Measurements from ENCODE around the gene KRT12. TPM values are rescaled to one million over a fixed set of nuclear protein-coding genes. Genes with fewer than 3 reads are reported as not detected.
A peak's percentile ranks its signal among the peaks of the same experiment; 100 is the strongest.

KRT12 gene
- total and polyA plus RNA-seq, 3 experiments from 2014 or later, result not detected

DNA sequence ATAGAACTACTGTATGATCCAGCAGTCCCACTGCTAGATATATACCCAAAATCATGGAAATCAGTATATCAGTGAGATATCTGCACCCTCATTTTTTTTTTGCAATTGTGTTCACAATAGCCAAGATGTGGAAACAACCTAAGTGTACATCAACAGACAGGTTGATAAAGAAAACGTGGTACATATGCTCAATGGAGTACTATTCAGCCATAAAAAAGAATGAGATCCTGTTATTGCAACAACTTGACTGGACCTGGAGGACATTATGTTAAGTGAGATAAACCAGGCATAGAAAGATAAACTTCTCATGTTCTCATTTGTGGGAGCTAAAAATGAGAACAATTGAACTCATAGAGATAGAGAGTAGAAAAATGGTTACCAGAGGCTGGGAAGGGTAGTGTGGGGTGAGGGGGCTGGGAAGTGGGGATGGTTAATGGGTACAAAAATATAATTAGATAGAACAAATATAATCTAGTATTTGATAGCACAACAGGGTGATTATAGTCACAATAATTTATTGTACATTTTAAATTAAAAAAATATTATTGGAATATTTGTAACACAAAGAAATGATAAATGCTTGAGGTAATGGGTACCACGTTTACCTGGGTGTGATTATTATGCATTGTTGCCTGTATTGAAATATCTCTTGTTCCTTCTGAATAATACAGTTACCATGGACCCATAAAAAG is 36.8 kb downstream of the KRT12 start:
- Mint-ChIP-seq H3K4me3 (no peak overlapping the region), H3K4me1 (peaks cover 0 to 12% (median 6%) of the 10 kb centered on the region in 3 donors), H3K27me3 (peaks cover 0 to 26% of the 10 kb centered on the region in 2 donors)

DNA sequence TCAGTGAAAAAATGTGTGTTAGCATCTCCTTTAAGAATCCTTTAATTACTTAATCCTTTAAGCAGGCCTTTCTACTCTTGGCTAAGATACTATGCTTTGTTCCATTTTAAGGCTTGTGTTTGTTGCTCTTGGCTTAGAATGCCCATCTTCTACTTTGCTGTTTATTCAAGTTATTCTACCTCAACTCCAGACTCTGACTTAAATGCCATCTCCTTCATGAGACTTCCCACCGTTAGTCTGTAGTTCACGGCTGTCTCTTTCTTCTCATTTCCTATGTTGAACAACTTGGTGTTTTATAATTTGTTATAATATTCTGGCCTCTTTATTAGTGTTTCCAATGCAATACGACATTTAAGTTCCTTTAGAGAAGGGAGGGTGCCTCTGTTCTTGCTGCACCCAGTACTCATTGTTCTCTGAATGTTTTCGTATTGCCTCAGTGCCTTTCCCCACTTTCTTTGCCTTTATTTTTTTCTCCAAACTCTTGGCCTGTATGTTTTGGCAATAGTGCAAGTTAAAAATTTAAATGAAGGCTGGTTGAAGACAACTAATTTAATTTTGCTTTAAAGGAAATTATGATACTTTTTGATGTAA is 38.5 kb downstream of the KRT12 start:
- Histone ChIP-seq H3K27me3 (ENCODE audit: insufficient read depth, low read length, poor library complexity, severe bottlenecking) (no peaks in the 10 kb centered on the region), H3K36me3 (ENCODE audit: insufficient read depth, low read length) (no peaks in the 10 kb centered on the region), H3K9me3 (ENCODE audit: low read length) (no peaks in the 10 kb centered on the region), H3K4me3 (ENCODE audit: low read length) (no peak overlapping the region), H3K4me1 (ENCODE audit: insufficient read depth, low read length) (no peaks in the 10 kb centered on the region), H3K27ac (ENCODE audit: low read depth, low read length) (peak overlapping the region; percentile 45)
- H3K27me3 Mint-ChIP-seq, result peaks cover 0 to 34% of the 10 kb centered on the region in 2 donors
- no peak overlapping the region for H3K4me3 Mint-ChIP-seq
- H3K4me1 Mint-ChIP-seq, result peaks cover 0 to 12% (median 6%) of the 10 kb centered on the region in 3 donors
- H3K36me3 Mint-ChIP-seq, result peaks cover 2 to 15% (median 6%) of the 10 kb centered on the region in 3 donors
- ChIA-PET CTCF (no interaction called here), POLR2A (no interaction called here)
- H3K27ac Mint-ChIP-seq, result no peak overlapping the region
- H3K9me3 Mint-ChIP-seq, result peaks cover 0 to 5% (median 0%) of the 10 kb centered on the region in 5 donors
- DNase-seq, result no peak

More for the DNA sequence above, 36.8 kb downstream of the KRT12 start:
- CTCF ChIA-PET, result no interaction called here
- Mint-ChIP-seq H3K36me3 (peaks cover 10 to 12% (median 10%) of the 10 kb centered on the region in 3 donors), H3K9me3 (peaks cover 0 to 5% (median 0%) of the 10 kb centered on the region in 5 donors), H3K27ac (no peak overlapping the region)
- POLR2A ChIA-PET, result no interaction called here
- DNase-seq, result no peak
- Histone ChIP-seq H3K9me3 (ENCODE audit: low read length) (no peaks in the 10 kb centered on the region), H3K27ac (ENCODE audit: low read depth, low read length) (no peak overlapping the region), H3K4me3 (ENCODE audit: low read length) (no peak overlapping the region), H3K27me3 (ENCODE audit: insufficient read depth, low read length, poor library complexity, severe bottlenecking) (no peaks in the 10 kb centered on the region), H3K4me1 (ENCODE audit: insufficient read depth, low read length) (no peaks in the 10 kb centered on the region), H3K36me3 (ENCODE audit: insufficient read depth, low read length) (peaks cover 7% of the 10 kb centered on the region)

DNA sequence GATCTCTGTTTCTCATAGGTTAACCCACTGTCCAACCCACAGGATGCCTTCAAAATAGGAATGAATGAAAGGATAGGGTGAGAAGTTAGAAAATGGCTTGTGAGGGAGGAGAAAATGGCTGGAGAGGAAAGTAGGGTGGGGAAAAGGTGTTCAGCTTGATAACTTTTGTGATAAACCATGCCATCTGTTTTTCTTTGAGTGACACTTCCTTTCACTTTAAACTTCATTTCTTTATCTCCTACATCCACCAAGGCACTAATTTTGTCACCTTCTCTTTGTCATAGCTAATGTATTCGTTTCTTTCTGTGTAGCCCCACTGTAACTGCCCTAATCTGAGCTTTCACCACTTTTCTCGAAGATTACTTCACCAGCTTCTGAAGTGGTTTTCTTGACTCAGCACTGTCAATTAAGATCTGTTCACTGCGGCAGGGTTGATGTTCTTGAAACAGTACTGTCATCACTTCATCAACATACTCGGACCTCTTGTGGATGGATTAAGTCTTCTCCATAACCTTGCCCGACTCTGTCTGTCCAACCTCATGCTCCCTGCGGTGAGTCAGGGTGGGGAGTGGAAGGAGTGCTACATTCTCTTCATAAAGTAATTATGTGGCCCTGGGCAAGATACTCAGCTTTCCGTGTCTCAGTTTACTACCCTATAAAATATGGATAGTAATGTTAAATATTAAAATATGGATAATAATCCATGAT is 39.1 kb downstream of the KRT12 start:
- no peak for DNase-seq
- H3K9me3 Mint-ChIP-seq, result peaks cover 0 to 5% (median 0%) of the 10 kb centered on the region in 5 donors
- H3K4me3 Mint-ChIP-seq, result no peak overlapping the region
- Histone ChIP-seq H3K4me1 (ENCODE audit: insufficient read depth, low read length) (no peaks in the 10 kb centered on the region), H3K9me3 (ENCODE audit: low read length) (no peaks in the 10 kb centered on the region), H3K4me3 (ENCODE audit: low read length) (no peak overlapping the region), H3K27ac (ENCODE audit: low read depth, low read length) (no peak overlapping the region), H3K36me3 (ENCODE audit: insufficient read depth, low read length) (no peaks in the 10 kb centered on the region), H3K27me3 (ENCODE audit: insufficient read depth, low read length, poor library complexity, severe bottlenecking) (no peaks in the 10 kb centered on the region)
- peaks cover 0 to 36% of the 10 kb centered on the region in 2 donors for H3K27me3 Mint-ChIP-seq
- ChIA-PET CTCF (no interaction called here), POLR2A (no interaction called here)
- peak overlapping the region in 2 of 8 donors; percentile 7 to 29 for H3K27ac Mint-ChIP-seq
- H3K4me1 Mint-ChIP-seq, result peaks cover 0 to 12% (median 6%) of the 10 kb centered on the region in 3 donors
- peaks cover 0 to 17% (median 4%) of the 10 kb centered on the region in 3 donors for H3K36me3 Mint-ChIP-seq

DNA sequence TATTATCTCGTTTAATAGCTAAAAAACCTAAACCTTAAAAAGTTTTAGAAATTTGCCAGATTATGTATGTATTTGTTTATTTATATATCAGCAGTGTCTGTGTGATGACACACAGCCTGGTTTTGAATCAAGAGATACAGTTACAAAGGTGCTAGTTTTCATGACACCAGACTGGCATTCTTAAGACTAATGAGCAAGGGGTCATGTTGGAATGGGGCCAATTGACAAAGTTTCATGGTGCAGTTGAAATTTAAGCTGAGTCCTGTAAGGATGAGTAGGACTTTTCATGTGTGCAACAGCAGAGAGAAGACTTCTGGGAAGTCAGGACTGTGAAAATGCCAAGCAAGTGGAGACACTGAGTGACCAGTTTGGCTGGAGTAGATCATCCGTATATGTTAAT is 41.4 kb downstream of the KRT12 start:
- POLR2A ChIA-PET, result no interaction called here
- Mint-ChIP-seq H3K27me3 (peaks cover 0 to 39% of the 10 kb centered on the region in 2 donors), H3K36me3 (peaks cover 3 to 27% (median 10%) of the 10 kb centered on the region in 3 donors), H3K4me1 (peaks cover under 1 to 12% (median 6%) of the 10 kb centered on the region in 3 donors), H3K4me3 (no peak overlapping the region), H3K27ac (no peak overlapping the region), H3K9me3 (peaks cover 0 to 5% (median 0%) of the 10 kb centered on the region in 5 donors)
- H3K27ac ChIP-seq (ENCODE audit: low read depth, low read length), result no peak overlapping the region
- no peaks in the 10 kb centered on the region for H3K9me3 ChIP-seq (ENCODE audit: low read length)
- CTCF ChIA-PET, result no interaction called here
- H3K36me3 ChIP-seq (ENCODE audit: insufficient read depth, low read length), result no peaks in the 10 kb centered on the region
- no peak for DNase-seq
- no peaks in the 10 kb centered on the region for H3K27me3 ChIP-seq (ENCODE audit: insufficient read depth, low read length, poor library complexity, severe bottlenecking)
- no peaks in the 10 kb centered on the region for H3K4me1 ChIP-seq (ENCODE audit: insufficient read depth, low read length)
- no peak overlapping the region for H3K4me3 ChIP-seq (ENCODE audit: low read length)

DNA sequence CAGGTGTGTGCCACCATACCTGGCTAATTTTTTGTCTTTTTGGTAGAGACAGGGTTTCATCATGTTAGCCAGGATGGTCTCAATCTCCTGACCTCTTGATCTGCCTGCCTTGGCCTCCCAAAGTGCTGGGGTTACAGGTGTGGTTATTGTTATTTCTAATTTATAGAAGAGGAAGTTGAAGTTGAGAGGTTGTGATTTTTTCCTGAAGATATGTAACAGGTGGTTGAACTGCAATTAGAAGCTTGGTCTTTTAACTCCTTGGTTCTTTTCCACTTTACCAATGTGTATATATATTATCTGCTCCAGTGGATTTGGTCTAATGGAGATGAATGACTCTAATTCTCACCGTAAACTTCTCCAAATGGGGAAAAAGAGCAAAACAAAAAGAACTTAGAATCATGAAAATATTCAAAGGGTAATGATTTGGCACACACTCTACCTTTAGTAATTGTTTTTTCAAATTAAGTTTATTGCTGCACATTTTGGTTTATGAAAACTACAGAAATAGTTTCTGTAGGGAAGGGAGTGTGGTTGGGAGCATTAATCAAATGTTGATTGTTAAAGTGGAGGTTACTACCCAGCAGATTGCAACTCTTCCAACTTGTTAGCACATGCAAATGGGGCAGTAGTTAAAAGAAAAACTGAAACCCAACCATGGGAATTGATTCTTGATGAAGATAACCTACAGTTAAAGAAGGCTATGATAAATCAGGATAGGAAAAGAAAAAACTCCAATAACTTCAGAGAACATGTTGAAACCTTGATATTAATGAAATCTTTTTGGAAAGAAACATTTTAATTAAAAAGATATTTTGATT is 42.8 kb downstream of the KRT12 start:
- no peaks in the 10 kb centered on the region for H3K36me3 ChIP-seq (ENCODE audit: insufficient read depth, low read length)
- no peak overlapping the region for H3K27ac ChIP-seq (ENCODE audit: low read depth, low read length)
- no peaks in the 10 kb centered on the region for H3K9me3 ChIP-seq (ENCODE audit: low read length)
- no peaks in the 10 kb centered on the region for H3K27me3 ChIP-seq (ENCODE audit: insufficient read depth, low read length, poor library complexity, severe bottlenecking)
- H3K4me3 Mint-ChIP-seq, result no peak overlapping the region
- ChIA-PET POLR2A (no interaction called here), CTCF (interaction anchor here (1.3 kb wide), 1 partner anchor 839 kb away, joined by 4 read pairs; no protein-coding TSS in a partner anchor)
- no peak overlapping the region for H3K4me3 ChIP-seq (ENCODE audit: low read length)
- H3K27ac Mint-ChIP-seq, result peak overlapping the region in 2 of 8 donors; percentile 21 to 23
- peaks cover 12% of the 10 kb centered on the region for H3K4me1 ChIP-seq (ENCODE audit: insufficient read depth, low read length)
- H3K36me3 Mint-ChIP-seq, result peaks cover 3 to 37% (median 10%) of the 10 kb centered on the region in 3 donors
- H3K27me3 Mint-ChIP-seq, result peaks cover 0 to 42% of the 10 kb centered on the region in 2 donors
- peaks cover 10 to 21% (median 20%) of the 10 kb centered on the region in 3 donors for H3K4me1 Mint-ChIP-seq
- no peak for DNase-seq
- H3K9me3 Mint-ChIP-seq, result peaks cover 0 to 6% (median 0%) of the 10 kb centered on the region in 5 donors

DNA sequence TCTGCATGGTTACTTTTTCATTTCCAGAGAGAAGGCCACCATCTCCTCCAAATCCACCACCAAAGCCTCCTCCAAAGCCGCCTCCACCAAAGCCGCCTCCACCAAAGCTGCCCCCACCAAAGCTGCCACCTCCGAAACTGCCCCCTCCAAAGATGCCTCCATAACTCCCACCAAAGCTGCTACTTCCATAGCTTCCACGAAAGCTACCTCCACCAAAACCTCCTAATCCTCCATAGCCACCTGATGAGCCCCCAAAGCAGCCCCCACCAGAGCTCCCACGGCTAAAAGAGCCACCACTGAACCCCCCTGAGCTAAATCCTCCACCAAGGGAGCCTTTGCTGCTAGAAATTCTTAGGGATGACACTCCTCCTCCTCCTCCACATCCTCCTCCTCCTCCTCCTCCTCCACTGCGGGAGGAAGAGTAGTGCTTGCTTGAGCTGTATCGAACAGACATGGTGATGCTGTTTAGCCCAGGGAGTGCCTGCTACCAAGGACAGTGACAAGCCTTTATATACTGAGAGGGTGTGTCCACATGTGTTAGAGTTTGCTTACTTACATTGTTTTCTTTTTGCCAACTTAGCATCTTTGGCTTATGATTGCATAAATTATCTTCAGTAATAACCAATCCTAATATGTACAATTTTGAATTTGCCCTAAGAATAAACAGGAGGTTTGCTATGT is 44.8 kb downstream of the KRT12 start, which contains the start of gene KRT10:
Gene KRT10, minus strand, starts transcription at position 483 of the 681 bp plus-strand sequence. Its CDS starts 29 bp downstream, at position 454.
- H3K27me3 ChIP-seq (ENCODE audit: insufficient read depth, low read length, poor library complexity, severe bottlenecking), result no peaks in the 10 kb centered on the region
- peaks cover 19% of the 10 kb centered on the region for H3K4me1 ChIP-seq (ENCODE audit: insufficient read depth, low read length)
- ChIA-PET POLR2A (no interaction called here), CTCF (interaction anchor here (1.6 kb wide), 1 partner anchor 841 kb away, joined by 5 read pairs; no protein-coding TSS in a partner anchor)
- H3K4me3 Mint-ChIP-seq, result peak within 1 kb of the TSS in 2 of 7 donors; percentile 32 to 69
- peaks cover 0 to 6% (median 0%) of the 10 kb centered on the region in 5 donors for H3K9me3 Mint-ChIP-seq
- peaks cover 10 to 46% (median 16%) of the 10 kb centered on the region in 3 donors for H3K36me3 Mint-ChIP-seq
- H3K4me1 Mint-ChIP-seq, result peaks cover 21 to 27% (median 26%) of the 10 kb centered on the region in 3 donors
- H3K36me3 ChIP-seq (ENCODE audit: insufficient read depth, low read length), result peaks cover 3% of the 10 kb centered on the region
- no peak within 1 kb of the TSS for H3K4me3 ChIP-seq (ENCODE audit: low read length)
- no peak for DNase-seq
- H3K27ac ChIP-seq (ENCODE audit: low read depth, low read length), result no peak within 1 kb of the TSS
- H3K9me3 ChIP-seq (ENCODE audit: low read length), result no peaks in the 10 kb centered on the region
- peak within 1 kb of the TSS in 1 of 8 donors; percentile 84 for H3K27ac Mint-ChIP-seq
- H3K27me3 Mint-ChIP-seq, result peaks cover 0 to 34% of the 10 kb centered on the region in 2 donors

DNA sequence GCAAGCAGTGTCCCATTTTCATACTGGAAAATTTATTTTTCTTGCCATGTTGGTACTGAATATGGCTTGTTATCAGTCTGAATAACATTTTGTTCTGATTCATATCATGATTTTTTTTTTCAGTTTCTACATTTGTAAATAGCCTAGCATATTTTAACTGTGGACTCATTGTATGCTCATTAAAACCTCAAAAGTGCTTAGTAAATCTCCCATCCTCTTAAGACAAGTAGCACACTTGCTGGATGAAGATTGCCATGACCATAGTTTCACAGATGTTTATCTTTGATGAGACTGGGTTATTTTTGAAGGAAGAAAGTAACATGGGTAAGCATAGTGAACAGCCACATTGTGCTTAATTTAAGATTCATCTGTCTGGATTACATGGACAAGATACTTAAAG is 45.5 kb downstream of the KRT12 start:
- H3K4me1 ChIP-seq (ENCODE audit: insufficient read depth, low read length), result peaks cover 19% of the 10 kb centered on the region
- POLR2A ChIA-PET, result no interaction called here
- Mint-ChIP-seq H3K27ac (no peak overlapping the region), H3K9me3 (peaks cover 0 to 6% (median 0%) of the 10 kb centered on the region in 5 donors), H3K4me1 (peaks cover 21 to 29% (median 28%) of the 10 kb centered on the region in 3 donors), H3K4me3 (no peak overlapping the region), H3K27me3 (peaks cover 0 to 29% of the 10 kb centered on the region in 2 donors), H3K36me3 (peaks cover 16 to 51% (median 21%) of the 10 kb centered on the region in 3 donors)
- CTCF ChIA-PET, result interaction anchor here (1.6 kb wide), 1 partner anchor 841 kb away, joined by 5 read pairs; no protein-coding TSS in a partner anchor
- no peaks in the 10 kb centered on the region for H3K9me3 ChIP-seq (ENCODE audit: low read length)
- DNase-seq, result no peak
- H3K4me3 ChIP-seq (ENCODE audit: low read length), result no peak overlapping the region
- no peaks in the 10 kb centered on the region for H3K27me3 ChIP-seq (ENCODE audit: insufficient read depth, low read length, poor library complexity, severe bottlenecking)
- H3K27ac ChIP-seq (ENCODE audit: low read depth, low read length), result no peak overlapping the region
- H3K36me3 ChIP-seq (ENCODE audit: insufficient read depth, low read length), result peaks cover 9% of the 10 kb centered on the region
